HTR-8/SVneo (cell line): ENCODE measurements around the gene SLC24A1.
"Not testable (repeated sequence)": the region's sequence is repeated elsewhere in the genome, so short reads cannot be mapped to it uniquely, and the experiment has no call there.

ENCODE experiments used
- DNase-seq: peaks from one replicate; pipeline ENCODE4 v3.0.0; 2011; ENCODE audit warnings: low spot score, mixed read lengths; ENCODE audit not compliant: insufficient read length
- FAIRE-seq: peaks from 2 replicates; lab custom pipeline; 2011; peaks lifted over from hg19 to GRCh38; lab: Jason Lieb, UNC

SLC24A1 gene

DNA sequence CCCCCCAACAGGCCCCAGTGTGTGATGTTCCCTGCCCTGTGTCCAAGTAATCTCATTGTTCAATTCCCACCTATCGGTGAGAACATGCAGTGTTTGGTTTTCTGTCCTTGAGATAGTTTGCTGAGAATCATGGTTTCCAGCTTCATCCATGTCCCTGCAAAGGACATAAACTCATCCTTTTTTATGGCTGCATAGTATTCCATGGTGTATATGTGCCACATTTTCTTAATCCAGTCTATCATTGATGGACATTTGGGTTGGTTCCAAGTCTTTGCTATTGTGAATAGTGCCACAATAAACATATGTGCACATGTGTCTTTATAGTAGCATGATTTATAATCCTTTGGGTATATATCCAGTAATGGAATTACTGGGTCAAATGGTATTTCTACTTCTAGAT, 5.9 kb upstream of the SLC24A1 start:
- DNase-seq, FAIRE-seq: not testable (repeated sequence)

DNA sequence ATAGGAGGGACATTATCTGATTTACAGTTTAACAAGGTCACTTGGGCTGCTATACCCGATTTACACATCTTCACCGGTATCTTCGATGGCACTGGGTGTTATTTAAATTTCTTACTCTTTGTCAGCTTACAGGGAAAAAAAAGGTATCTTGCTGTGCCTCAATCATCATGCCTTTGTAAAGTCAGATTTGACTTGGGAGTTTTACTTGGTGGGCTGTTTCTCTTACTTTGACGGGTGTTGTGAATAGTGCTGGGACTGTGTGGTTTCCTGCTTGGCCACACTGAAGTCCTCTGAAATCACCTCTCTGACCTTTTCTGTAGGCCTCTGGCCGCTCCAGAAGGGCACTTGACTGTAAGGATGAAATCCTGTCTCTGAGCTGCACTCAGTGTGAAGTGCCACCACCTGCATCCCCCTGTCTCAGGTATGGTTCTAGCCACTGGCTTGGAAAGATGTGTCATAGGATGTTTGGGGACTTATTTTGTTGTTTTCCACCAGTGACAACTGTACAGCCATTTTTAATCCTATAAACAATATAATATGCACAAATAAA, 3.1 kb upstream of the SLC24A1 start:
- DNase-seq (no peak), FAIRE-seq (no peak)

DNA sequence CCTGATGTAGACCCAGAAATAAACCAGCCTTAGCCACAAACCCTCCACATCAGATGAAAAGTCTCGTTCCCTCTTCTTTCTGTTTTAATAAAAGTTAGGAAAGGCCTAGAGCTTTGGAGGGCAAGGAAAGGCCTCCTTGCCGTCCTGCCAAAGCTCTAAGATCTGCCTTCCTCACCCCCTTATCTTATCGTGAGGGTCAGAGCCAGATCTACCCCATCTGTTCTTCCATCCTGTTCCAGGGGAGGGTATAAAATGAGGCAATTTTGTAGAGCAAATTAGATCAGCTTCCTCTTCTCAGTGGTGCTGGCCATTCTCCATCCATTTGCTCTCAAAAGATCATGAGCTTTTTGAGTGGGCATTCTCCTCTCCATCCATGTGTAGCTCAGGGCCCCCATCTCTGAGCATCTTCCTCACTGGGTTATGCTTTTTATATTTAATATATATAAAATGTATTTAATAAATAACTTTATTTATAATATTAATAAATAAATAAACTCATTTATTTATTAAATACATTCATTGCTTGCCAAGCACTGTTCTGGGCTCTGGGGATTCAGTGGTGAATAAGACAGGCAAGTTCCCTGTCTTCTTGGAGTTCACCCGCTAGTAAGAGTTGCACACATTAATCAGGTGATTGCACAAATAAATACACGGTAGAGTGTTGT, 2.0 kb upstream of the SLC24A1 start:
- FAIRE-seq (no peak), DNase-seq (no peak)

DNA sequence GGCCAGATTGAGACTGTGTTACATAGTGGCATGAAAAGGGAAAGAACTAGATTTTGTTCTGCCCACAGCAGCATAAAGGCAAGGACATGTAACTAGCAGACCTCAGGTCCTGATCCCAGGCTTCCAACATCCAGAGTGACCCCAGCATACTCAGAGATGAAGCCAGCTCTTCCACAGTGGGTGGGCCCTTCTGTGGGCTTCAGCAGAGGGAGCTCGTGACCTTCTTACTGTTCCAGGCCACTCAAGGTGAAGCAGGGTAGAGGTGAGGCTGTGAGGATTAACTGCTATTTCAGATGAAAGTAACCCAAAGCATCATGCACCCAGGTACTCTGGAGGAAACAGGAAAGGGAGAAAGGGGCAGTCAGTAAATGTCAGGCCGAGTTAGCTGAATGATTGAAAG, 905 bp upstream of the SLC24A1 start:
- DNase-seq, result no peak
- no peak for FAIRE-seq

DNA sequence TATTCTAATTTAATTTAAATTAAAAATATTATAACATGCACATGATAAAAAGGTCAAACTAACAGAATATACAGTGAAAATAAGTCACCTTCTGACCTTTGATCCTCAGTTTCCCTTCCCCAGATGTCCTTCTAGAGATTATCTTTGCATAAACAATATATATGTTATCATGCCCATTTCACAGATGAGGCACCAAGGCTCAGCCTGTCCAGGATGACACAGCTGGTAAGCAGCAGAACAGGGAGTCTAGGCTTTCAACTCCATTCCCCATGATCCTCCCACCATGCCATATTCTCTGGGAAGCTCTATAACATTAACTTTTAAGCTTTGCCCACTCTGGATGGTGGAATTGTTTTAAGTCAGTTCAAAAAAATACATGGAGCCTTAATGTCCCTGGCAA, 1.4 kb downstream of the SLC24A1 start:
- DNase-seq, result no peak
- no peak for FAIRE-seq

DNA sequence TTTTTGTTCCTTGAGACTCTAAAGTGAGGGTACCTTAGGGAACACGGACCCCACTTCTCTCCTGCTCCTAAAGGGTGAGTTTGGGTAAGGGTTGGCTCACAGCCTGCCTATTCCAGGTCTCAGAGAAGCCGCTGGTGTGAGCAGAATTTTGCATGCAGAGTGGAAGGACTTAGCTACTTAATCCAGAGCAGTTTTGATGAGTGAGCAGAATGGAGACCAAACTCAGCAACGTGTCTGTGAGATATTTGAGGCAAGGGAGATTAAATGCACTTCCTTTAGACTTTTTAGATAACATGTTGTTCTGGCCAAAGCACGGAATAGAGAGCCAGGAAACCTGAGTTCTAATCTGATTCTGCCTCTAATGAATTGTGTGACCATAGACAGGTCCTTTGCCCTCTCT, 5.1 kb downstream of the SLC24A1 start:
- DNase-seq (no peak), FAIRE-seq (no peak)

DNA sequence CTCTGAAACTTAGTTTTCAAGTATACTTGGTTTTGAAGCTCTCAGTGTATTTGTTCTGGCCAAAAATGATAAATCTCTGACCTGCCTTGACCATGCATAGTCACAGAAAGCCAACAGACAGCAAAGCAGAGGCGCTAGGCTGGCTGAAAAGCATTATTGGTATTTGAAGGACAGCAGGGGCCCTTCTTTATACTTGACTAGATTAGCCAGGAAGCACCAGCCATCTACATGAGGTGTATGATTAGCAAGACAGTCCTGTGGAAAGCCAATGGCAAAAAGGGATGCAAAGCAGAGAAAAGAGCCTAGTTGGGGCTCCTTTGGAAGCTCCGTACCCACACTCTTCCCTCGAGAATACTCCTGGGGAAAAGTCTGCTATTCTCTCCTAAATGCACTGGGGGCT, 7.8 kb downstream of the SLC24A1 start:
- no peak for DNase-seq
- no peak for FAIRE-seq

DNA sequence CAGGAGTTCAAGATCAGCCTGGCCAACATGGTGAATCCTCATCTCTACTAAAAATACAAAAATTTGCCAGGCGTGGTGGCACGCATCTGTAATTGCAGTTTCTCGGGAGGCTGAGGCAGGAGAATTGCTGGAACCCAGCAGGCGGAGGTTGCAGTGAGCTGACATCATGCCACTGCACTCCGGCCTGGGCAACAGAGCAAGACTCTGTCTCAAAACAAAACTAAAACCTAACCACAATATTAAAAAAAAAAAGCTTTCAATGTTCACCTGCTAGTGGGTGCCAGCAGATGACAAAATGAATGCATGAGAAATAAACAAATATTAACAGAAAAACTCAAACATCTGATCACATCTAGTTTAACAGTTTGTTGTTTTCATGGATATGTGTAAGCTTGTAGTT, 9.0 kb downstream of the SLC24A1 start:
- no peak for FAIRE-seq

DNA sequence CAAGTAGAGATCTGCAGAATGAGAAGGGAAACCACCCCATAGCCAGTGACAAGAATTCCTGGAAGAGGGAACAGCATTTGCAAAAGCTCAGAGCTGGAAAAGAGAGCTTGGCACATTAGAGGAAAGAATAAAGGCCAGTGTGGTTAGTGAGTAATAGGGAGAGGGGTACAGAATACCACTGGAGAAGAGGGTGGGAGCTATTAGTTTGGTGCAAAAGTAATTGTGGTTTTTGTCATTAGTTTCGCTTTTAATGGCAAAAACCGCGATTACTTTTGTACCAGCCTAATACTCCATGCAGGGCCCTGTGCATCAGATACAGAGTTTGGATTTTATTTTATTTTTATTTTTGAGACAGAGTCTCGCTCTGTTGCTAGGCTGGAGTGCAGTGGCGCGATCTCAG, 9.8 kb downstream of the SLC24A1 start:
- DNase-seq, result no peak
- FAIRE-seq, result no peak

More for the DNA sequence above, 9.0 kb downstream of the SLC24A1 start:
- DNase-seq, result no peak

DNA sequence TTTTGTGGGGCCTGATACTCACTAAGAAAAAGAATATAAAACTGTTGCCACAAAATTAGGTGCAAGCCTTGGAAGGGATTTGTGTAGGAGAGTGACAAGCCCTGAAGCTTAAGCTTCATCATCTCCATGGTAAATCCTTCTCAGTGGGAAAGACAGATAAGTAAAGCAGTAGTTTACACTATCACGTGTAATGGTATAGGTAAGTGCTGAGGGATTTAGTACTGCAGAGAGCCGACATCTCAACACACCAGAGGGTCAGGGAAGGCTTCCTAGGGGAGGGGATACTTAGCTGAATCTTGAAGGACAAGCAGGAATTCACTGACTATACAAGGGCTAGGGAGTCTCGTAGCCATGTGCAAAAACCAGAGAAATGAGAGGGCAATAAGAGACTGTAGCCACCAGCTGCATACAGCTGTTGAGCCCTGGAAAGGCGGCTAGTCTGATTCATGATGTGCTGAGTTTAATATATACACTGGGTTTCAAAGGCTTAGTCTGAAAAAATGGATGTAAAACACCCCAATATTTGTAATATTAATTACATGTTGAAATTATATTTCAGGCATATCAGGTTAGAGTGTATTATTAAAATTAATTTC, 11.1 kb downstream of the SLC24A1 start:
- no peak for DNase-seq
- FAIRE-seq, result no peak

DNA sequence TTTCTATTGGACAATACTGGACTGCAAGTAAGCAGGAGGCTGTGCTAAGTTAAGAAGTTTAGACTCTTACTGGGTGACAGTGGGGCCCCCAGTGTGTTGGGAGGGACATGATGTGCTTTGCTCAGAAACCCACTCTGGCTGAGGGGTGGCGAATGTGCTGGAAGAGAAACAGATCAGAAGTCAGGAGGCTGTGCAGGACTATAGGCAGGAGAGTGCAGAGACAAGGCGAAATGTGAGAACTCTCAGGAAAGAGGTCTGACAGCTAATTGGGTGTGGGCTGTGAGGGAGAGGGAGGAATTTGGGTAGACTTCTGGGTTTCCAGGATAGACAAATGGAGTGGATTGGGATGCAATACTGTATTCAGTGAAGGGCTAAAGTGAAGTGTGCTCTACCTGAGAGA, 12.0 kb downstream of the SLC24A1 start:
- FAIRE-seq (no peak), DNase-seq (no peak)

DNA sequence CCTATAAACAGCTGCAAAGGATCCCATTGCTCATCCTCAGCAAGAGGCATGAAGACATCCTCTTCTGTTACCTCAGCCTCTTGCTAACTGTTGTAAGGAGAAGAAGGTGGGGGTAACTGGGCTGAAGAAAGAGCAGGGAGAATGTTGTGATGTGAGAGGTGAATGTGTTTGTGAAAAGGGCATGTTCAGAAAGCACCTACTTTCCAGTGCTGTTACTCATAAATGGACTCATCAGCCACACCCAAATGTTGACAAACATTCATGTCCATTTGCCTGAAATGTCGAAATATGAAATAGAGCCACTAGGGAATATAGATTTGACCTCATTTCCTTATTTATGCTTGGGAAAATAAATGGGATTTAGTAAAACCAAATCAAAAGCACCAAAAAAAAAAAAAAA, 12.6 kb downstream of the SLC24A1 start:
- no peak for DNase-seq
- no peak for FAIRE-seq

DNA sequence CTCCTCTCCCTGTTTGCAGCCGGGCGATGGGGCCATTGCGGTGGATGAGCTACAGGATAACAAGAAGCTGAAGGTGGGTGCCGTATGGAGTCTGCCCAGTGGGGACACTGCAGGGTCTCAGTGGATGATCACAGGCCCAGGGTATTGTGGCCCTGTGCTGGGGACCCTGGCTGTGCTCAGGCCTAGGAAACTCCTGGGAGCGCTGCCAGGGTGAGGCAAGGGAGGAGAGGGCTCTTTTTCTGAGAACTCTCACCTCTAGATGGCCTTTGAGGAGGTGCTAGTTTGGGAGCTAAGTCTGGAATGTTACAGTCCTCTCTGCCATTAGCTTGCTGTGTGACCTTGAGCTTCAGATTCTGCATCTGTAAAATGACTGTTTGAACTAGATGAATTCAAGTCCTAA, 16.4 kb downstream of the SLC24A1 start:
- FAIRE-seq, result no peak

DNA sequence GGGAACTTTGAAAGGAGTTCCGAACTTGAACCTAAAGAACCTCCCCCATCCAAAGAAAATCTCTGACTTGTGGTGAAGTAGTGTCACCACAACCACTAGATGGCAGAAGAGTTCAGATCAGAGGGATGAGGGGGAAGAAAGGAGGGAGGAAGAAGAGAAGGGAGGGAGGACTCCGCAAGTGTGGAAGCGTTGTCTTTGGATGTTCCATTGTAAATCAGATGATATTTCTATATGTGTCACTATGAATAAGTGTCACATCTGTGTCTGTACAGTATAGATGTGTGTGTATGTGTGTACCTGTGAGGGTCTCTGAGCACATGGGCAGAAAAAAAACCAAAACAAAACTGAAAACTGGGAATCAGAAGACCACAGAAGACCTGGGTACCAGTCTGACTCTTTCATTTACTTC, 16.9 kb downstream of the SLC24A1 start:
- no peak for FAIRE-seq
- peak; percentile 85 for DNase-seq

More for the DNA sequence above, 16.4 kb downstream of the SLC24A1 start:
- no peak for DNase-seq

DNA sequence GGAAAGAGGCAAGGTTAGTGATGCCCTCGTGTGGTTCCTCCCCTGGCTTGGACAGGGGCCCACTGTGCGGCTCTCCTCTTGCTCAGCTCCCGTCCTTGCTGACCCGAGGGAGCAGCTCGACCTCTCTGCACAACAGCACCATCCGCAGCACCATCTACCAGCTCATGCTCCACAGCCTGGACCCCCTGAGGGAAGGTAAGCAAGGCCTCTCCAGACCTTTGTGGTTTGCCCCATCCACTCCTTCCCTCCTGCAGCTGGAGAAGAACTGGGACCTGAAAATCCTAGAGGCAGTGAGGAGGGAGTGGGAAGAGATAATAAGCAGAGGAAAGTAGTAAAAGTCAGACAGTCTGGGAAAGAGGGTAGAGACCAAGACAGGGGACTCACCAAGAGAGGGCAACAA, 17.8 kb downstream of the SLC24A1 start:
- no peak for FAIRE-seq

DNA sequence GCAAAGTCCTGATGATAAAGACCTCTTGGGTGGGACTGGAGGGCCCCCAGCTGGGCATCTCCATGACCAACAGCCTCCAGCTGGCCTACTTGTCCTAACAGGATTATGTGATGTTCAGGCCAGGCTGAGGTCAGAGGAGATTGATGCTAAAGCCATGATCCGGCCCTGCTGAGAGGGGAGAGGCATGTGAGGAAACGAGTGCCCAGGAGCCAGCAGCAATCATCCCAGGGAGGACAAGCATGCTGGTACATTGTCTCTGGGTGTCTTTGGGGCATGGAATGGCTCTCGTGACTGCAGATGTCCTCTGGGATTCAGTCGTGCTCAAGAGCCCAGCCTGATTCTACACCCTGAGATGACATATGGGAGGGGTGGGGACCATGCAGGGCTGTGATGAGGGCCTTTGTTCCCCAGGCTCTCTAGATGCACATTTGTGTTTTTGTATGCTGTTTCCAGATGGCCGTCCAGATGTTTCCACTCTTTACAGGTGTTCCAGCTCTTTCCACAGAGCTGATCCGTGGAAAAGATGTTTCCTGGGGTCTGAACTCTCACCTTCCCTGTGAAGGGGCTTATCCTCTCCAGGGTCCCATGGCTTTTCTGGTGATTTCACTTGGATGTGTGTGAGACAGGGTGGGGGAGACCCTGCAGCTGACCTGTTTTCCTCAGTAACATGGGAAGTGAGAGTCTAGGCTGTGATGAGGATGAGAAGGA, 20.2 kb downstream of the SLC24A1 start:
- FAIRE-seq (no peak), DNase-seq (no peak)

More for the DNA sequence above, 17.8 kb downstream of the SLC24A1 start:
- no peak for DNase-seq

DNA sequence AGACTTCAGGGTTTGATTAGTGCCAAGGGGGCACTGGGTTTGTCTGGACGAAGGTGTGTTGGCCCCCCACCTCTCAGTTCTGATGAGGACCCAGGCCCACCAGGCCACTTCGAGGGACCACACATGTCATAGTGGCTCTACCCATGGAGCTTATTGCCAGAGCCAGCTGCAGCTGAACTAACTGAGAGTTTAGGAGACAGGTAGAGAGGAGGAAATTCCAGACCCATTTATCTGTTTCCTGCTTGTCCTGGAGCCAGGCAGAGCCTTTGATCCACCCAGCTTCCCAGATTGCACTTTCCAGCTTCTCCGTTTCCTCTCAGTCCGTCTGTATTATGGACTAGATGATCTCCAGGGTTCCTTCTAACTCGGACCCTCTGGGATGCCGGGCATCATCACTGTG, 20.9 kb downstream of the SLC24A1 start:
- FAIRE-seq, result no peak
- no peak for DNase-seq

DNA sequence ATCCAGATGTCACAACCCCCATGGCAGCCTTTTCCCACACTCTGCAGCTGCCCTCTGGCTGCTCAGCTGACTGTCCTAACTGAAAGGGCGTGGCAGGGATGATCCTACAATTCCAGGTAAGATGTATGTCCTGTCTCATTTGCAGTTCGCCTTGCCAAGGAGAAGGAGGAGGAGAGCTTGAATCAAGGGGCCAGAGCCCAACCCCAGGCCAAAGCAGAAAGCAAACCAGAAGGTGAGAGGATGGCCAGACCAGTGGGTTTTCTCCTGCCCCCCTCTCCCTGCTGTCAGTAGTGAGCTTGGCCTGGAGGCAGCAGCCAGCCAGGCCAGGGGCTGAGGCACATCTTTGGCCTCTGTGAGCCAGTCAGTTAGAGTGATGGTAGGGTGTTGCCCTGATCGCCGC, 22.5 kb downstream of the SLC24A1 start:
- DNase-seq, result no peak
- no peak for FAIRE-seq

DNA sequence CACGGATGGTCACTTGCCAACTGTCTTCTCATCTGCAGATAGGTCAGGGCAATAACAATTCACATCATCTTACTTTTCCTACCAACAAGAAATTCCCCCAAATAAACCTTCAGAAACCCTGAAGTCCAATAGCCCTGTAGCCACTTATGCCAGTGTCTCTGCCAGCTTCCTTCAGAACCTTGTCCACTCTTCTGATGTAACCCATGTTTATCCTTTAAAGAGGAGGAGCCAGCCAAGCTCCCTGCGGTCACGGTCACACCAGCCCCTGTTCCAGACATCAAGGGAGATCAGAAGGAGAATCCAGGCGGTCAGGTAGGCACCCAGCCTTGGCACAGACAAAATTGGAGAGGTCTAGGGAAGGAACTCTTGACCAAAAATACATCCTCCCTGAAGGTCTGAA, 23.7 kb downstream of the SLC24A1 start:
- FAIRE-seq, result no peak

DNA sequence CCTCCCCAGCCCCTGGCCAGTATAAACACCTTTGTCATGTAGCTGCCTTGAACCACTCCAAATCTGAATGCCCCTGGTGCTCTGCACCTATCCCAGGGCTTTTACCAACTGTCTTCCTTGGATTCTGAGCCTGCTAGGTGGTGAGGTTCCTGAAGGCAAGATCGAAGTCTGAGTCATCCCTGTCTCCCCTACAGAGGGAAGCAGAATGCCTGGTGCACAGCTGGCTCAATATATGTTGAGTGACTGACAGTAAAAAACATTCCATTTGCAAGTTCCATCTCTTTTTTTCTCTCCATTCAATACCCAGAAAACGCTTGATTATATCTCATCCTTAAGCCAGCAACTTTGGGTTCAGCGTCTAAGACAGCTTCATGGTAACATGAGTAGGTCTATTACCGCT, 24.7 kb downstream of the SLC24A1 start:
- peak; percentile 40 for DNase-seq
- FAIRE-seq, result no peak

More for the DNA sequence above, 23.7 kb downstream of the SLC24A1 start:
- DNase-seq, result no peak

DNA sequence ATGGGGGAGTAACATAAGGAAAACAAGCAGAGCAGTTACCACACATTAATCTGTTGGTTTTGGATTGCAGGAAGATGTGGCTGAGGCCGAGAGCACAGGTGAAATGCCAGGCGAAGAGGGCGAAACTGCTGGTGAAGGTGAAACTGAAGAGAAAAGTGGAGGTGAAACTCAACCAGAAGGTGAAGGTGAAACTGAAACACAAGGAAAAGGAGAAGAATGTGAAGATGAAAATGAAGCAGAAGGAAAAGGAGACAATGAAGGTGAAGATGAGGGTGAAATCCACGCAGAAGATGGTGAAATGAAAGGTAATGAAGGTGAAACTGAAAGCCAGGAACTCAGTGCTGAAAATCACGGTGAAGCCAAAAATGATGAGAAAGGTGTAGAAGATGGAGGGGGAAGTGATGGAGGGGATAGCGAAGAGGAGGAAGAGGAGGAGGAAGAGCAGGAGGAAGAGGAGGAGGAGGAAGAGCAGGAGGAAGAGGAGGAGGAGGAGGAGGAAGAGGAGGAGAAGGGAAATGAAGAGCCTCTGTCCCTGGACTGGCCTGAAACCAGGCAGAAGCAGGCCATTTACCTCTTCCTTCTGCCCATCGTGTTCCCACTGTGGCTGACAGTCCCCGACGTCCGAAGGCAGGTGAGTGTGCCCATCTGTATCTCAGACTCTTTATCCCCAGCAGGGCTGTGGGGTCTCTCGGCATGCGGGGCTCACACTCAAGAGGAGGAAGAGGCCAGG, 28.7 kb downstream of the SLC24A1 start:
- DNase-seq, result no peak
- no peak for FAIRE-seq
